OCI-LY7 (cell line): ENCODE results near the gene FLOT2. TPM values are rescaled to one million over a fixed set of nuclear protein-coding genes. Genes with fewer than 3 reads are reported as not detected.

Experiments
- BruUV-seq: library from RNA; stranded (reverse); fragments of 400-500 nt; replicated peaks from 2 replicates; lab custom pipeline; 2021; lab: Mats Ljungman, UMichigan
- CTCF ChIA-PET: fragments of 300-600 bp; sonication (Branson Sonifier 250); formaldehyde crosslinking; loops from one replicate; lab custom pipeline; 2022; ENCODE audit warnings: antibody characterized with exemption; ENCODE audit not compliant: unreplicated experiment; lab: Charles Lee
- POLR2A ChIA-PET: fragments of 300-600 bp; sonication (Branson Sonifier 250); formaldehyde crosslinking; loops from one replicate; lab custom pipeline; 2022; ENCODE audit warnings: antibody characterized with exemption; lab: Charles Lee
- DNase-seq: peaks from one replicate; pipeline ENCODE4 v3.0.0-alpha.2; 2015; ENCODE audit warnings: low spot score
- H2AFZ ChIP-seq: fragments of 200-600 bp; sonication (generic), shearing (Covaris generic); 2 replicates; pipeline ENCODE4 v1.6.1; 2014; ENCODE audit warnings: mild to moderate bottlenecking, antibody characterized with exemption, low read length, moderate library complexity
- H3K27ac ChIP-seq: fragments of 200-600 bp; sonication (generic); 2 replicates; pipeline ENCODE4 v1.5.1; 2014; ENCODE audit warnings: mixed run types, low read depth, mild to moderate bottlenecking, moderate library complexity, low read length, inconsistent platforms; ENCODE audit not compliant: poor library complexity, severe bottlenecking
- H3K36me3 ChIP-seq: fragments of 200-600 bp; sonication (generic); 2 replicates; pipeline ENCODE4 v1.6.1; 2014; ENCODE audit warnings: mild to moderate bottlenecking, antibody characterized with exemption, low read length, moderate library complexity, mixed read lengths; ENCODE audit not compliant: insufficient read depth
- H3K4me1 ChIP-seq: fragments of 200-600 bp; sonication (generic); 2 replicates; pipeline ENCODE4 v1.5.1; 2014; ENCODE audit warnings: mild to moderate bottlenecking, low read length; ENCODE audit not compliant: insufficient read depth, poor library complexity, severe bottlenecking
- H3K4me2 ChIP-seq: fragments of 200-600 bp; sonication (generic); 2 replicates; pipeline ENCODE4 v1.6.1; 2014; ENCODE audit warnings: mild to moderate bottlenecking, low read length
- H3K4me3 ChIP-seq: fragments of 200-600 bp; sonication (generic); 2 replicates; pipeline ENCODE4 v1.5.1; 2014; ENCODE audit warnings: mild to moderate bottlenecking, low read depth, low read length; ENCODE audit not compliant: poor library complexity, severe bottlenecking
- H3K79me2 ChIP-seq: fragments of 200-600 bp; sonication (generic); 2 replicates; pipeline ENCODE4 v1.6.1; 2016; ENCODE audit warnings: low read depth, mild to moderate bottlenecking, low read length, moderate library complexity, mixed read lengths; ENCODE audit not compliant: insufficient read depth
- H3K9me2 ChIP-seq: fragments of 200-600 bp; sonication (generic); 2 replicates; pipeline ENCODE4 v1.6.1; 2016; ENCODE audit warnings: mild to moderate bottlenecking, low read length, mixed read lengths; ENCODE audit not compliant: insufficient read depth
- H3K9me3 ChIP-seq: fragments of 200-600 bp; sonication (generic); 2 replicates; pipeline ENCODE4 v1.6.1; 2014; ENCODE audit warnings: mild to moderate bottlenecking, mixed run types, low read length, mixed read lengths
- H4K20me1 ChIP-seq: fragments of 200-600 bp; sonication (generic); 2 replicates; pipeline ENCODE4 v1.6.1; 2014; ENCODE audit warnings: mild to moderate bottlenecking, antibody characterized with exemption, low read length, moderate library complexity, mixed read lengths; ENCODE audit not compliant: insufficient read depth
- CTCF ChIP-seq: fragments of 200-600 bp; sonication (generic); conservative IDR thresholded peaks from 2 replicates; pipeline ENCODE4 v1.5.1; 2014; ENCODE audit warnings: mild to moderate bottlenecking, antibody characterized with exemption, low read length, moderate library complexity, mixed read lengths
- EZH2phosphoT487 ChIP-seq: fragments of 200-600 bp; sonication (generic); IDR thresholded peaks from 2 replicates; pipeline ENCODE4 v1.6.1; 2018; ENCODE audit warnings: low read depth, borderline replicate concordance, mild to moderate bottlenecking, mixed run types, antibody characterized with exemption, low read length, moderate library complexity, mixed read lengths
- intact Hi-C: fragments of 100-400 bp; cut with micrococcal nuclease; formaldehyde crosslinking; loops from one replicate; pipeline ENCODE4 v1.10.0; 2022; ENCODE audit not compliant: unreplicated experiment
- total RNA-seq, 2 experiments: library from RNA; depleted of rRNA in 1 of 2; stranded (reverse); fragments of >200 nt in 1 of 2; shearing (Covaris generic) in 1 of 2; gene quantifications; 2 replicates each; pipeline ENCODE4 v1.2.3, GENCODE V29; 2014 to 2022

The FLOT2 gene
- total RNA-seq, 2 experiments from 2014 or later = 46.5 to 122 TPM

GRCh38 chr17:28854457-28855335 lies 42.8 kb downstream of the FLOT2 start, which contains the start of gene ERAL1:
ERAL1 (plus strand) TSS chr17:28855016; CDS start chr17:28855035, 19 bp downstream.
- intact Hi-C loops = loop anchor here (2.0 to 5.0 kb wide), 2 partner anchors 48 to 127 kb away; partner anchors contain the start of genes DHRS13, NEK8 and TLCD1
- peak within 1 kb of the TSS; percentile 98 for H2AFZ ChIP-seq
- H3K79me2 ChIP-seq = peaks cover 15% of the 10 kb centered on the region; the same call in 1 of the 2 replicates
- H3K4me3 ChIP-seq = peak within 1 kb of the TSS; percentile 94
- CTCF ChIA-PET = no interaction called here
- H3K9me2 ChIP-seq = no peaks in the 10 kb centered on the region
- TF ChIP-seq CTCF = peak; percentile 25; the same call in 1 of the 2 replicates
- no peak for TF ChIP-seq EZH2phosphoT487
- peaks cover 15% of the 10 kb centered on the region for H3K4me1 ChIP-seq
- H3K36me3 ChIP-seq = peaks cover 23% of the 10 kb centered on the region
- H3K9me3 ChIP-seq = no peaks in the 10 kb centered on the region
- BruUV-seq = no TSS peak
- peak; percentile 88 for DNase-seq
- no peaks in the 10 kb centered on the region for H4K20me1 ChIP-seq
- peak within 1 kb of the TSS; percentile 39 for H3K27ac ChIP-seq
- H3K4me2 ChIP-seq = peak within 1 kb of the TSS; percentile 77
- POLR2A ChIA-PET = interaction anchor here (0.7 to 1.6 kb wide), 2 partner anchors 32 to 43 kb away, joined by 5 read pairs; no protein-coding TSS in a partner anchor

GRCh38 chr17:28853295-28853694 lies 44.2 kb downstream of the FLOT2 start:
- DNase-seq = no peak
- TF ChIP-seq CTCF (no peak), EZH2phosphoT487 (no peak)
- intact Hi-C loops = loop anchor here (5.0 kb wide), 1 partner anchor 126 kb away; the partner anchor contains the start of genes NEK8 and TLCD1
- no TSS peak for BruUV-seq
- peaks cover 13% of the 10 kb centered on the region for H3K36me3 ChIP-seq
- peaks cover 15% of the 10 kb centered on the region for H3K4me1 ChIP-seq
- CTCF ChIA-PET = no interaction called here
- no peak overlapping the region for H3K4me2 ChIP-seq
- no peak overlapping the region for H3K27ac ChIP-seq
- H3K9me3 ChIP-seq = no peaks in the 10 kb centered on the region
- H4K20me1 ChIP-seq = no peaks in the 10 kb centered on the region
- POLR2A ChIA-PET = interaction anchor here (0.7 kb wide), 1 partner anchor 279 kb away, joined by 3 read pairs; no protein-coding TSS in a partner anchor
- H3K9me2 ChIP-seq = no peaks in the 10 kb centered on the region
- no peak overlapping the region for H2AFZ ChIP-seq
- H3K4me3 ChIP-seq = no peak overlapping the region
- peaks cover 15% of the 10 kb centered on the region; the same call in 1 of the 2 replicates for H3K79me2 ChIP-seq
